ENCODE measurements around the gene NTN3. TPM values are rescaled to one million over a fixed set of nuclear protein-coding genes. Genes with fewer than 3 reads are reported as not detected.

Gene NTN3
- total RNA-seq, 2 experiments from 2014 or later = 0.10 TPM; not detected in 1

DNA sequence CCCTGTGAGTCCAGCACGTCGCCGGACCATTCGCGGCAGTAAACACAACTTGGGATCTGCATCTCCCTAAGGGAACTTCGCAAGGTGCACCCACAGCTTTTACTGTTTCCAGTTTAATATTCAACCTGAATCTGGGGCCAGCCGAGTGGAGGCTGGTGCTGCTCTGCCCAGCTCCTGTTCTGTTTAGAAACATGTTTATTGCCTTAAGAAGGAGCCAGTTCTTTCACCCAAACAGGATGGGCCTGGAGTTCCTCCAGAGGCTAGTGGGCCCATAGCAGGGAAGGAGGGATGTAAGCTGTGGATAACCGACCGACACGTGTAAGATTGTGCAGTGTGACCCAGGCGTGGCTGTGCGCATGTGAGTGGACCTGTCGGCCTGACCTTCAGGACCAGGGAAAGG lies 21.2 kb downstream of the NTN3 start:
- peaks cover 10% of the 10 kb centered on the region for H3K4me1 Mint-ChIP-seq (ENCODE audit: low read depth)
- no peak overlapping the region for H3K4me3 Mint-ChIP-seq
- DNase-seq (no peak), ATAC-seq (no peak)
- peaks cover 3% of the 10 kb centered on the region for H3K36me3 Mint-ChIP-seq (ENCODE audit: low read depth)
- ChIA-PET CTCF (interaction anchor here (2.0 kb wide), 1 partner anchor 9 kb away, joined by 6 read pairs; no protein-coding TSS in a partner anchor), POLR2A (no interaction called here)
- H3K27ac Mint-ChIP-seq = no peak overlapping the region
- H3K27me3 Mint-ChIP-seq (ENCODE audit: low read depth) = no peaks in the 10 kb centered on the region
- no peaks in the 10 kb centered on the region for H3K9me3 Mint-ChIP-seq (ENCODE audit: insufficient read depth)

- ATAC-seq = no peak
- no peak overlapping the region for H3K4me3 Mint-ChIP-seq
- no peaks in the 10 kb centered on the region for H3K9me3 Mint-ChIP-seq (ENCODE audit: insufficient read depth)
- H3K36me3 Mint-ChIP-seq (ENCODE audit: low read depth) = peaks cover 7% of the 10 kb centered on the region
- H3K27ac Mint-ChIP-seq = no peak overlapping the region
- ChIA-PET CTCF (no interaction called here), POLR2A (interaction anchor here (0.6 to 1.7 kb wide), 2 partner anchors 19 to 709 kb away, joined by 3 to 4 read pairs; no protein-coding TSS in a partner anchor)
- no peak for DNase-seq
- H3K27me3 Mint-ChIP-seq (ENCODE audit: low read depth) = no peaks in the 10 kb centered on the region
- no peaks in the 10 kb centered on the region for H3K4me1 Mint-ChIP-seq (ENCODE audit: low read depth)
These were observed 22.5 kb downstream of the NTN3 start for GRCh38 chr16:2493605-2494004.

DNA sequence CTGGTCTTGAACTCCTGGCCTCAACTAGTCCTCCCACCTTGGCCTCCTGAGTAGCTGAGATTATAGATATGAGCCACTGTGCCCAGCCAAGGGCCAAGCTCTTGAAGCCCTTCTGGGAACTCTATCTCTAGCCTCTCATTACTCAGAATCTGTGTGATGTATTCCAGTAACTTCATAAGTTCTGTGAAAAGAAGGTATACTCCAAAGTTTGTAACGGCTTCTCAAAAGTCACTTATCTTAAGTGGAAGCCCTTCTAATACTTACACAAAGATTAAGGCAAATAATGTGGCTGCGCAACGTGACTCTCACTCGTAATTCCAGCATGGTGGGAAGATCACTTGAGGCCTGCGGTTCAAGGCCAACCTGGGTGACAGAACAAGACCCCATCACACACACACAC lies 23.5 kb downstream of the NTN3 start:
- ChIA-PET POLR2A (interaction anchor here (1.7 kb wide), 1 partner anchor 18 kb away, joined by 4 read pairs; no protein-coding TSS in a partner anchor), CTCF (no interaction called here)
- H3K27ac Mint-ChIP-seq = no peak overlapping the region
- H3K4me3 Mint-ChIP-seq = no peak overlapping the region
- ATAC-seq (no peak), DNase-seq (no peak)
- H3K4me1 Mint-ChIP-seq (ENCODE audit: low read depth) = no peaks in the 10 kb centered on the region
- H3K9me3 Mint-ChIP-seq (ENCODE audit: insufficient read depth) = no peaks in the 10 kb centered on the region
- peaks cover 7% of the 10 kb centered on the region for H3K36me3 Mint-ChIP-seq (ENCODE audit: low read depth)
- H3K27me3 Mint-ChIP-seq (ENCODE audit: low read depth) = no peaks in the 10 kb centered on the region

DNA sequence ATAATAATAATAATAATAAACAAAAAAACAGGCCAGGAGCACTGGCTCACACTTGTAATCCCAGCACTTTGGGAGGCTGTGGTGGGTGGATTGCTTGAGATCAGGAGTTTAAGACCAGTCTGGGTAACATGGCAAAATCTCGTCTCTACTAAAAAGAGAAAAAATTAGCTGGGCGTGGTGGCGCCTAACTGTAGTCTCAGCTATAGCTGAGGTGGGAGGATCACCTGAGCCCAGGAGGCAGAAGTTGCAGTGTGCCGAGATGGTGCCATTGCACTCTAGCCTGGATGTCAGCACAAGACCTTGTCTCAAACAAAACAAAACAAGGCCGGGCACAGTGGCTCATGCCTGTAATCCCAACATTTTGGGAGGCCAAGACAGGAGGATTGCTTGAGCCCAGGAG lies 23.9 kb downstream of the NTN3 start:
- DNase-seq (no peak), ATAC-seq (no peak)
- Mint-ChIP-seq H3K27me3 (ENCODE audit: low read depth) (no peaks in the 10 kb centered on the region), H3K27ac (no peak overlapping the region), H3K4me3 (no peak overlapping the region), H3K9me3 (ENCODE audit: insufficient read depth) (no peaks in the 10 kb centered on the region), H3K4me1 (ENCODE audit: low read depth) (no peaks in the 10 kb centered on the region), H3K36me3 (ENCODE audit: low read depth) (peaks cover 7% of the 10 kb centered on the region)
- POLR2A ChIA-PET = no interaction called here
- CTCF ChIA-PET = no interaction called here

DNA sequence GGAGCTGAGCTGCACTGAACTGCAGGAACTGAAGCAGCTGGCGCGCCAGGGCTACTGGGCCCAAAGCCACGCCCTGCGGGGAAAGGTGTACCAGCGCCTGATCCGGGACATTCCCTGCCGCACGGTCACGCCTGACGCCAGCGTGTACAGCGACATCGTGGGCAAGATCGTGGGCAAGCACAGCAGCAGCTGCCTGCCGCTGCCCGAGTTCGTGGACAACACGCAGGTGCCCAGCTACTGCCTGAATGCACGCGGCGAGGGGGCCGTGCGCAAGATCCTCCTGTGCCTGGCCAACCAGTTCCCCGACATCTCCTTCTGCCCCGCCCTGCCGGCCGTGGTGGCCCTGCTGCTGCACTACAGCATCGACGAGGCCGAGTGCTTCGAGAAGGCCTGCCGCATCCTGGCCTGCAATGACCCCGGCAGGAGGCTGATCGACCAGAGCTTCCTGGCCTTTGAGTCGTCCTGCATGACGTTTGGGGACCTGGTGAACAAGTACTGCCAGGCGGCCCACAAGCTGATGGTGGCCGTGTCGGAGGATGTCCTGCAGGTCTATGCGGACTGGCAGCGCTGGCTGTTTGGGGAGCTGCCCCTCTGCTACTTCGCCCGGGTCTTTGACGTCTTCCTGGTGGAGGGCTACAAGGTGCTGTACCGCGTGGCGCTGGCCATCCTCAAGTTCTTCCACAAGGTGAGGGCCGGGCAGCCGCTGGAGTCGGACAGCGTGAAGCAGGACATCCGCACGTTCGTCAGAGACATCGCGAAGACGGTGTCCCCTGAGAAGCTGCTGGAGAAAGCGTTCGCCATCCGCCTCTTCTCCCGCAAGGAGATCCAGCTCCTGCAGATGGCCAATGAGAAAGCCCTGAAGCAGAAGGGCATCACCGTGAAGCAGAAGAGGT lies 25.4 kb downstream of the NTN3 start:
- ChIA-PET POLR2A (interaction anchor here (0.6 kb wide), 1 partner anchor 17 kb away, joined by 3 read pairs; no protein-coding TSS in a partner anchor), CTCF (interaction anchor here (0.6 to 1.3 kb wide), 2 partner anchors 13 to 227 kb away, joined by 3 read pairs; no protein-coding TSS in a partner anchor)
- DNase-seq = no peak
- no peak for ATAC-seq
- Mint-ChIP-seq H3K4me1 (ENCODE audit: low read depth) (no peaks in the 10 kb centered on the region), H3K4me3 (no peak overlapping the region), H3K9me3 (ENCODE audit: insufficient read depth) (no peaks in the 10 kb centered on the region), H3K27me3 (ENCODE audit: low read depth) (no peaks in the 10 kb centered on the region), H3K27ac (no peak overlapping the region), H3K36me3 (ENCODE audit: low read depth) (peaks cover 7% of the 10 kb centered on the region)

DNA sequence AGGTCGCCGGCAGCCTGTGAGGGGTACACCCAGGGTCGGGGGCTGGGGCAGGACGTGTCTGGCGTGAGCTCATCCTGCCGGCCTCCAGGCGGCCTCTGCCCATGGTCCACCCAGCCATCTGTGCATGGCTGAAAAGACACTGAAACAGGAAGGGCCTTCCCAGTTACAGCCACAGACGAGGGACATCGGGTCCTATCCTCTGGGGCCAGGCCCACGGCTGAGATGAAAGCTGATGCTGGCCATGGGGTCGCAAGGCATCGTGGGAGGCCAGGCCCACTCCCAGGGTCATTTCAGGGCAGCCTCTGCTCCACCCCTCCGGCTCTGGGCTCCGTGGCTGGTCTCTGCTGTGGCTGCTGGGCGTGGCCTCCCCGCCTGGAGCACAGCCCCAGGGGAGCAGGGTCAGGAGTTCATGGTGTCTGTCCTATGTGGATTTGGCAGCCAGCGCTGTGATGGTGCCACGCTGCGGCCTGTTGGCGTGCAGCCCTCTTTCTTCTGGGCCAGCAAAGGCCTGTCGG lies 26.1 kb downstream of the NTN3 start:
- peak overlapping the region; percentile 2 for H3K27ac Mint-ChIP-seq
- no peaks in the 10 kb centered on the region for H3K9me3 Mint-ChIP-seq (ENCODE audit: insufficient read depth)
- ATAC-seq (no peak), DNase-seq (no peak)
- no peaks in the 10 kb centered on the region for H3K27me3 Mint-ChIP-seq (ENCODE audit: low read depth)
- H3K4me3 Mint-ChIP-seq = no peak overlapping the region
- ChIA-PET CTCF (interaction anchor here (0.6 to 1.3 kb wide), 2 partner anchors 14 to 226 kb away, joined by 3 read pairs; no protein-coding TSS in a partner anchor), POLR2A (no interaction called here)
- H3K4me1 Mint-ChIP-seq (ENCODE audit: low read depth) = no peaks in the 10 kb centered on the region
- peaks cover 7% of the 10 kb centered on the region for H3K36me3 Mint-ChIP-seq (ENCODE audit: low read depth)

DNA sequence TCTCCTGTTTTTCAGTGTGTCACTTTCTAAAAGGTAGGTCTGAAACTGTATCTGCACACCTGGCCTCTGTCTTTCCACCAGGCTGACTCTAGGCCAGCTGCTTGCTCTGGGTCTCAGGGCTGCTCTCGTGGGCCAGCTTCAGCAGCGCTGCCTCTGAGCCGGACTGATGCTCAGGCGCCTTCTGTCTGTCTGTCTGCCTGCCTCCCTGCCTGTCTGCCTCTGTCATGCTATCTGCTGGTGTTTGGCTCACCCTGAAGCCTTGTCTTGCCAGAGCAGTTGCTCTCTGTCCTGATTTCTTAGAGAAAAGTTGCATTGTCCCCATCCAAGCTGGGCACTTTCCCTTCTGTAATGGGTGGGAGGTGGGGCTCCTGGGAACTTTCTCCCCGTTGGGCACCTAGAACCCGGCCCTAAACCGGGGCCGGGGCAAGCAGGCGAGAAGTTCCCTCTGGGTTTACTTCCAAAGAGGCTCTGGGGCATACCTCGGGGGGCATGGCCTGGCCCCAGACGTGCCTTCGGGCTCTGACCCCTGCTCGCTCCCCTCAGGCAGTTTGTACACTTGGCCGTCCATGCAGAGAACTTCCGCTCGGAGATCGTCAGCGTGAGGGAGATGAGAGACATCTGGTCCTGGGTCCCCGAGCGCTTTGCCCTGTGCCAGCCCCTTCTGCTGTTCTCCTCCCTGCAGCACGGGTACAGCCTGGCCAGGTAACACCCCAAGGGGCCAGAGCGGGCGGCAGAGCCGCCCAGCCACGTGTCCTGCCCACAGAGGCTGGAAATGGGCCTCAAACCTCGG lies 26.8 kb downstream of the NTN3 start:
- DNase-seq = no peak
- H3K4me1 Mint-ChIP-seq (ENCODE audit: low read depth) = no peaks in the 10 kb centered on the region
- H3K27ac Mint-ChIP-seq = peak overlapping the region; percentile 34
- POLR2A ChIA-PET = no interaction called here
- no peak overlapping the region for H3K4me3 Mint-ChIP-seq
- no peaks in the 10 kb centered on the region for H3K9me3 Mint-ChIP-seq (ENCODE audit: insufficient read depth)
- H3K36me3 Mint-ChIP-seq (ENCODE audit: low read depth) = peaks cover 7% of the 10 kb centered on the region
- H3K27me3 Mint-ChIP-seq (ENCODE audit: low read depth) = no peaks in the 10 kb centered on the region
- CTCF ChIA-PET = interaction anchor here (1.3 kb wide), 1 partner anchor 14 kb away, joined by 3 read pairs; no protein-coding TSS in a partner anchor
- ATAC-seq = no peak

- Mint-ChIP-seq H3K9me3 (ENCODE audit: insufficient read depth) (no peaks in the 10 kb centered on the region), H3K4me3 (no peak overlapping the region), H3K4me1 (ENCODE audit: low read depth) (no peaks in the 10 kb centered on the region), H3K27me3 (ENCODE audit: low read depth) (no peaks in the 10 kb centered on the region), H3K27ac (no peak overlapping the region), H3K36me3 (ENCODE audit: low read depth) (peaks cover 7% of the 10 kb centered on the region)
- DNase-seq = no peak
- ChIA-PET CTCF (no interaction called here), POLR2A (no interaction called here)
- ATAC-seq = no peak
These were observed 27.6 kb downstream of the NTN3 start for GRCh38 chr16:2498531-2499253.

DNA sequence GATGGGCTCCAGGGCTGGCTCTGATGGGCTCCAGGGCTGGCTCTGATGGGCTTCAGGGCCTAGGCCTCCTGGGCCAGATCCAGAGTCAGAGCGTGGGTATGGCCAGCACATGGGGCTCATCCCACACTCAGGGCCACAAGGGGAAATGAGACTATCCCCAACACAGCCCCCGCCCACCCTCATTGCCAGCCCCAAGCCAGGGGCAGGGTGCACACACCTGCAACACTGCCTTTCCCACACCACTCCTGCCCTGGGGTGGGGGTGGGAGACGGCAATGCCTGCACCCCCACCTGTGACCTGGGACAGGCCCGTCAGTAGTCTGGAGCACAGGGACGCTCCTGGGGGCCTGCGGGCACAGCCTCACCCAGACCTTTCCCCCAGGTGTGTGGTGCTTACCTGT lies 28.4 kb downstream of the NTN3 start:
- Mint-ChIP-seq H3K4me1 (ENCODE audit: low read depth) (no peaks in the 10 kb centered on the region), H3K4me3 (no peak overlapping the region), H3K9me3 (ENCODE audit: insufficient read depth) (no peaks in the 10 kb centered on the region), H3K27me3 (ENCODE audit: low read depth) (no peaks in the 10 kb centered on the region), H3K27ac (no peak overlapping the region), H3K36me3 (ENCODE audit: low read depth) (peaks cover 7% of the 10 kb centered on the region)
- no peak for ATAC-seq
- ChIA-PET POLR2A (no interaction called here), CTCF (interaction anchor here (2.8 to 3.4 kb wide), 2 partner anchors 11 to 304 kb away, joined by 20 to 27 read pairs; no protein-coding TSS in a partner anchor)
- no peak for DNase-seq

GRCh38 chr16:2499890-2500429 lies 28.9 kb downstream of the NTN3 start:
- ChIA-PET POLR2A (interaction anchor here (1.4 kb wide), 1 partner anchor 14 kb away, joined by 5 read pairs; the partner anchor contains the start of gene ATP6V0C), CTCF (interaction anchor here (1.7 to 3.4 kb wide), 4 partner anchors 12 to 305 kb away, joined by 5 to 27 read pairs (median 14); no protein-coding TSS in a partner anchor)
- no peak for ATAC-seq
- no peak overlapping the region for H3K27ac Mint-ChIP-seq
- no peaks in the 10 kb centered on the region for H3K4me1 Mint-ChIP-seq (ENCODE audit: low read depth)
- H3K27me3 Mint-ChIP-seq (ENCODE audit: low read depth) = no peaks in the 10 kb centered on the region
- H3K36me3 Mint-ChIP-seq (ENCODE audit: low read depth) = peaks cover 7% of the 10 kb centered on the region
- H3K9me3 Mint-ChIP-seq (ENCODE audit: insufficient read depth) = no peaks in the 10 kb centered on the region
- no peak overlapping the region for H3K4me3 Mint-ChIP-seq
- DNase-seq = no peak

GRCh38 chr16:2500430-2500917 lies 29.4 kb downstream of the NTN3 start:
- Mint-ChIP-seq H3K36me3 (ENCODE audit: low read depth) (peaks cover 7% of the 10 kb centered on the region), H3K4me3 (no peak overlapping the region), H3K27me3 (ENCODE audit: low read depth) (no peaks in the 10 kb centered on the region), H3K27ac (no peak overlapping the region), H3K9me3 (ENCODE audit: insufficient read depth) (no peaks in the 10 kb centered on the region), H3K4me1 (ENCODE audit: low read depth) (no peaks in the 10 kb centered on the region)
- ChIA-PET CTCF (interaction anchor here (0.9 to 3.4 kb wide), 12 partner anchors 11 to 305 kb away, joined by 3 to 27 read pairs (median 6); partner anchors contain the start of genes AMDHD2, ATP6V0C and TBC1D24), POLR2A (interaction anchor here (1.4 kb wide), 2 partner anchors 13 to 41 kb away, joined by 3 to 5 read pairs; partner anchors contain the start of genes ATP6V0C and TEDC2)
- no peak for ATAC-seq
- no peak for DNase-seq

All from activated CD8-positive, alpha-beta T cell treated with anti-CD3 and anti-CD28 coated beads, Interleukin-2, amount 10 ng/mL, durations not matched to agents 7 days and 5 days (primary cell).